ENCODE results near the gene CNOT6L. TPM values are rescaled to one million over a fixed set of nuclear protein-coding genes. Genes with fewer than 3 reads are reported as not detected.

Gene CNOT6L
- total RNA-seq, 1 donor, result 16.4 TPM

- no peak for DNase-seq (ENCODE audit: low read depth)
- no peak for TF ChIP-seq CTCF (IDR thresholded peaks at IDR 0.05; ENCODE audit: insufficient read depth, low read length)
- H3K4me3 ChIP-seq (ENCODE audit: low read depth, low read length), result no peak overlapping the region
These were observed 3.5 kb downstream of the CNOT6L start for GRCh38 chr4:77815636-77816035.

- no peak for DNase-seq (ENCODE audit: low read depth)
- no peak for TF ChIP-seq CTCF (IDR thresholded peaks at IDR 0.05; ENCODE audit: insufficient read depth, low read length)
- no peak overlapping the region for H3K4me3 ChIP-seq (ENCODE audit: low read depth, low read length)
These were observed 13.3 kb downstream of the CNOT6L start for GRCh38 chr4:77805840-77806239.

- no peak for TF ChIP-seq CTCF (IDR thresholded peaks at IDR 0.05; ENCODE audit: insufficient read depth, low read length)
- no peak overlapping the region for H3K4me3 ChIP-seq (ENCODE audit: low read depth, low read length)
- peak; percentile 5 for DNase-seq (ENCODE audit: low read depth)
These were observed 14.7 kb downstream of the CNOT6L start for GRCh38 chr4:77804471-77804870.

- no peak for DNase-seq (ENCODE audit: low read depth)
- TF ChIP-seq CTCF (IDR thresholded peaks at IDR 0.05; ENCODE audit: insufficient read depth, low read length), result no peak
- H3K4me3 ChIP-seq (ENCODE audit: low read depth, low read length), result no peak overlapping the region
These were observed 16.8 kb downstream of the CNOT6L start for GRCh38 chr4:77802402-77802801.

GRCh38 chr4:77801260-77801608, 17.9 kb downstream of the CNOT6L start:
- DNase-seq (ENCODE audit: low read depth), result no peak
- no peak for TF ChIP-seq CTCF (IDR thresholded peaks at IDR 0.05; ENCODE audit: insufficient read depth, low read length)
- no peak overlapping the region for H3K4me3 ChIP-seq (ENCODE audit: low read depth, low read length)

GRCh38 chr4:77800483-77801259, 18.5 kb downstream of the CNOT6L start:
- peak; percentile 77 for DNase-seq (ENCODE audit: low read depth)
- no peak for TF ChIP-seq CTCF (IDR thresholded peaks at IDR 0.05; ENCODE audit: insufficient read depth, low read length)
- no peak overlapping the region for H3K4me3 ChIP-seq (ENCODE audit: low read depth, low read length)

GRCh38 chr4:77800077-77800476, 19.1 kb downstream of the CNOT6L start:
- no peak for DNase-seq (ENCODE audit: low read depth)
- no peak overlapping the region for H3K4me3 ChIP-seq (ENCODE audit: low read depth, low read length)
- no peak for TF ChIP-seq CTCF (IDR thresholded peaks at IDR 0.05; ENCODE audit: insufficient read depth, low read length)

Measured in fibroblast of the aortic adventitia (primary cell).